Measurements from ENCODE around the gene TERT.
"Not testable (repeated sequence)": the region's sequence is repeated elsewhere in the genome, so short reads cannot be mapped to it uniquely, and the experiment has no call there.

TERT gene

GRCh38 chr5:1293416-1294205 is 1.3 kb downstream of the TERT start:
- no peak for DNase-seq

GRCh38 chr5:1292846-1293415 is 1.9 kb downstream of the TERT start:
- no peak for DNase-seq

GRCh38 chr5:1292139-1292538 is 2.7 kb downstream of the TERT start:
- DNase-seq, result no peak

GRCh38 chr5:1291611-1292080 is 3.2 kb downstream of the TERT start:
- DNase-seq, result no peak

GRCh38 chr5:1290956-1291355 is 3.9 kb downstream of the TERT start:
- not testable (repeated sequence) for DNase-seq

- not testable (repeated sequence) for DNase-seq
Observed at GRCh38 chr5:1289559-1289958, 5.3 kb downstream of the TERT start.

GRCh38 chr5:1288439-1289335 is 6.2 kb downstream of the TERT start:
- DNase-seq, result no peak

- DNase-seq, result no peak
Observed at GRCh38 chr5:1285883-1286291, 9.0 kb downstream of the TERT start.

GRCh38 chr5:1285141-1285540 is 9.7 kb downstream of the TERT start:
- DNase-seq, result no peak

- not testable (repeated sequence) for DNase-seq
Observed at GRCh38 chr5:1284336-1284970, 10.4 kb downstream of the TERT start.

GRCh38 chr5:1283729-1284041 is 11.2 kb downstream of the TERT start:
- DNase-seq, result not testable (repeated sequence)

- DNase-seq, result not testable (repeated sequence)
Observed at GRCh38 chr5:1282993-1283728, 11.7 kb downstream of the TERT start.

GRCh38 chr5:1282131-1282992 is 12.5 kb downstream of the TERT start:
- no peak for DNase-seq

GRCh38 chr5:1281038-1281882 is 13.6 kb downstream of the TERT start:
- DNase-seq, result no peak

- no peak for DNase-seq
Observed at GRCh38 chr5:1280177-1281037, 14.5 kb downstream of the TERT start.

GRCh38 chr5:1279443-1280151 is 15.3 kb downstream of the TERT start:
- no peak for DNase-seq

GRCh38 chr5:1278656-1279442 is 16.0 kb downstream of the TERT start:
- DNase-seq, result no peak

- no peak for DNase-seq
Observed at GRCh38 chr5:1278216-1278615, 16.7 kb downstream of the TERT start.

Data from inflammatory macrophage treated with lipopolysaccharide for 4 hours (primary cell).